Measurements from ENCODE around the gene CD99.

The CD99 gene

DNA sequence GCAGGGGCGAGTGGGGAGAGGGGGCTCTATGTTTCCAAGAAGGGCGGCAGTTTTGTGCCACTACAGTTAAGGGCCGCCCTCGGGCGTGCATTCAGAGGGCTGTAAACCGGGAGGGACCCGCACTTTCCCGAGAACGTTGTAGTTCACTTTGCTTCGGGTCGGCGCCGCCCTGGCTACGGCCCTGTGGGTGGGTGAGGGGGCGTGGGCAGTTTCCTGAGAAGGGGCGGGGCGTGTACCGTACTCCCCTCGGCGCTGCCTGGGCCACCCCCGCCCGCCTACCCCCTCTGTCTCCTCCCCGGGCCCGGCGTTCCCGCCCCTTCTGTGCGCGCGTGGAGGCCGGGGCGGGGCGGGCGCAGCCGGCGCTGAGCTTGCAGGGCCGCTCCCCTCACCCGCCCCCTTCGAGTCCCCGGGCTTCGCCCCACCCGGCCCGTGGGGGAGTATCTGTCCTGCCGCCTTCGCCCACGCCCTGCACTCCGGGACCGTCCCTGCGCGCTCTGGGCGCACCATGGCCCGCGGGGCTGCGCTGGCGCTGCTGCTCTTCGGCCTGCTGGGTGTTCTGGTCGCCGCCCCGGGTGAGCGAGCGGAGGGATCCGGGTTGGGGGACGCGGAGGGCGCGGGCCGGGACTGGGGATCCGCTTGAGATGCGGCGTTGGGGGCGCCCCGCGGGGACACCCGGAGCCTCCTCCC is at the start of gene CD99:
CD99 (plus strand) TSS at position 440 of the 687 bp plus-strand sequence; CDS start at position 506, 66 bp downstream.
- peak; percentile 74 to 86 for DNase-seq (ENCODE audit: low read depth in 1 of 2, low spot score in 1 of 2)

DNA sequence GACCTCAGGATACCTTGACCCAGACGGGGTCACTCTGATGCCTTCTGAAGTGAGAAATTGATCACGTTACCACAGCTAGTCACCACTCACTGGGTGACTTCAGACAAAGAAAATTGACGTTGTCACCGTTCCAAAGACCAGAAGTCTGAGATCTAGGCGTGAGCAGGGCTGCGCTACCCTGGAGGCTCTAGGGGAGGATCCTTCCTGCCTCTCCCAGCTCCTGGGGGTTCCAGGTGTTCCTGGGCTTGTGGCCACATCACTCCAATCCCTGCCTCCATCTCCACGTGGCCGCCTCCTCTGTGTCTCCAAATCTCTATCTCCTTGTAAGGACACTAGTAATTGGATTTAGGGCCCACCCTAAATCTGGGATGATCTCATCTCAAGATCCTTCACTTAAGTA is 48.9 kb upstream of the CD99 start:
- no peak for DNase-seq (ENCODE audit: low read depth in 1 of 2, low spot score in 1 of 2)

DNA sequence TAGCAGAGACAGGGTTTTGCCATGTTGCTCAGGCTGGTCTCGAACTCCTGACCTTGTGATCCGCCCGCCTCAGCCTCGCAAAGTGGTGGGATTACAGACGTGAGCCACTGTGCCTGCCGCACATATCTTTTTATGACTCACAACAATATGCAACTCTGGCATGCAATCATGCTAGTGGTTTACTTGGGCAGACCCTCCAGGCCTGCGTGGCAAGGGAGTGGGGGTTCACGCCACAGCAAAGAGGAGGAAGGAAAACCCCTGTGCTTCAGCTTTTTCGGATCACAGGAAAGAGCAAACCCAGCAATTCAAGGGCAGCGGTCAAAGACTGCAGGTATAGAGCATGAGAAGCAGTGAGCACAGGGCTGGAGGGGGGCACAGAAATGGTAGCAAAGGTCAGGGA is 48.3 kb upstream of the CD99 start:
- DNase-seq (ENCODE audit: low read depth in 1 of 2, low spot score in 1 of 2), result no peak

GRCh38 chrX:2643880-2644279 is 47.2 kb upstream of the CD99 start:
- DNase-seq (ENCODE audit: low read depth in 1 of 2, low spot score in 1 of 2), result no peak

DNA sequence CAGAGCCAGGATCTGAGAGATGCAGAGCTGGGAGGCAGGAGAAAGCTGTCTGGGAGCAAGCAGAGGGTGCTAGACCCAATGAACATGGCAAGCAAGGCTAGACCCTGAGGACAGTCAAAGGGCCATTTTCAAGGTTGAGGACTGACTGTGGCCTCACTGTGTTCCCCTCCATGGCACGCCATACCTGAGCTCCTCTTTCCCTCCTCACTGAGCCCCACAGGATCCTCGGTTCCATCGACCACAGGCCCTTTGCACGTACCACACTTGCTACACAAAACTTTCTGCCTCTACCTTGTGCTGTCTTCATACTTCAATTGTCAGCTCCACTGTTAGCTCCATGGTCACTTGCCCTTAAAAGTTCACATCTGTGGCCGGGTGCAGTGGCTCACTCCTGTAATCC is 45.5 kb upstream of the CD99 start:
- no peak for DNase-seq (ENCODE audit: low read depth in 1 of 2, low spot score in 1 of 2)

DNA sequence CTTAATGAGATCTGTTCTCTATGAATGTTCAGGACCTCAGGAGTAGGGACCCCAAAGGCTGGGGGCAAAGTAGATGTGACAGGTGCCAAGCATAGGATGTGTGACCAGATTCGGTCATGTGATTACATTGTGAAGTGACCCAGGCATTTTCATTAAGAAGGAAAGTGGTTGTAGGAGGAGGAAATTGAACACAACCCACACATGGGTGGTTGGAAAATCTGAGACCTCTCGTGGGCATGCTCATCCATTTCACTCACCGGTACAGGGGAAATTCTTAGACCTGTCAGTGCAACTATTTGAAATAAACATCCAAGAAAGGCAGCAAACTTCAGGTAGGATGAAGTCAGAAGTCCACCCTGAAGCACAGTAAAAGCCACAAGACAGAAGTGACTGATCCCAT is 43.5 kb upstream of the CD99 start:
- DNase-seq (ENCODE audit: low read depth in 1 of 2, low spot score in 1 of 2), result no peak

DNA sequence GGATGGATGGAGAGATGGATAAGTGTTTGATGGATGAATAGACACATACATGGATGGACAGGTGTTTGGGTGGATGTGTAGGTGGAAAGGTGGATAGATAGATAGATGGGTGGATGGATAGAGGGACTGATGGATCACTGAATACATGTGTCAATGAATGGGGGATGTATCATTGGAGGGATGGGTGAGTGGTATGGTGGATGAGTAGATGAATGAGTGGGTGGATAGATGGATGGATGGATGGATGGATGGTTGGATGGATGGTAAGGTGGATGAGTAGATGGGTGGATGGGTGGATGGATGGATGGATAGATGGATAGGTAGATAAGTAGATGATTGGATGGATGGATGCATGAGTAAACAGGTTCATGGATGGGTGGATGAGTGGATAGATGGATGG is 41.1 kb upstream of the CD99 start:
- DNase-seq (ENCODE audit: low read depth in 1 of 2, low spot score in 1 of 2), result no peak

GRCh38 chrX:2650865-2651264 is 40.2 kb upstream of the CD99 start:
- DNase-seq (ENCODE audit: low read depth in 1 of 2, low spot score in 1 of 2), result no peak

DNA sequence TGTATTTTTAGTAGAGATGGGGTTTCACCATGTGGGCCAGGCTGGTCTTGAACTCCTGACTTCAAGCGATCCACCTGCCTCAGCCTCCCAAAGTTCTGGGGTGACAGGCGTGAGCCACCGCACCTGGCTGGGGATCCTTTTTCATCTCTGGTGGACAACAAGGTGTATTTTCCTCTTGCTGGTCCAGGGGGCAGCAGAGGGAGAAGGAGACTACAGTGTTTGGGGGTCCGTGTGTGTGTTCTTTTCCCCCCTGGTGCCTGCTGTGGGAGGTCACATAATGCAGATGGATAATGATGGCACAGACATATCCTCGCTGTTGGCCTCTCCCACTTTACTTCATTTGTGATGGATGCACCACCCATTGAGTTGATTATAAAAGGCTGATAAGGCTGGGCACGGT is 39.0 kb upstream of the CD99 start:
- DNase-seq (ENCODE audit: low read depth in 1 of 2, low spot score in 1 of 2), result no peak

- DNase-seq (ENCODE audit: low read depth in 1 of 2, low spot score in 1 of 2), result no peak
Observed at GRCh38 chrX:2654436-2655340, 36.4 kb upstream of the CD99 start.

- no peak for DNase-seq (ENCODE audit: low read depth in 1 of 2, low spot score in 1 of 2)
Observed at GRCh38 chrX:2656257-2656836, 34.7 kb upstream of the CD99 start.

DNA sequence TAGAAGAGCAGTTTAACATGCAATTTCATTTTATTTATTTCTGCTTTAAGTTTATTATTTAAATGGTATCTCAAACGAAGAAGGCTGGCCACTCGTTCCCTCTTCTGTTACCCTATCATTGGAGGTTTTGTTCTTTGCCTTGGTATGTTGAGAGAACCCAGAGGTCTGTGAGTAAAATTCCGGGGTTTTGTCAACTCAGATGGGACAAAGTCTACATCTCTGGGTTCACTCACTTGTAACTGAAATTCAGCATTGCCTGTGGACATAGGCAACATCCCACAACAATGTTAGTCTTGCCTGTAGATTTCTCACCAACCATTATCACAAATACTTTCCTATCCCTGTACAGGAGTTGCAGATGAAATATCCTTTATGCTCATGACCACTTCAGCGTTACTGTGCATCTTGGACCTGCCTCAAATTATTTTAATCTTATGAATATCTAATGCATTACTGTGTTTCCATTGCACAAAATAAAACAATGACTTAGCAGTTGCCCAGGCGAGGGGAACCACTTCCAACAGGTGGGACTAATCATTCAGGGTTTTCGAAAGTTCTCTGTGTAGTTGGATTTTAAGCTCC is 33.5 kb upstream of the CD99 start:
- DNase-seq (ENCODE audit: low read depth in 1 of 2, low spot score in 1 of 2), result no peak

DNA sequence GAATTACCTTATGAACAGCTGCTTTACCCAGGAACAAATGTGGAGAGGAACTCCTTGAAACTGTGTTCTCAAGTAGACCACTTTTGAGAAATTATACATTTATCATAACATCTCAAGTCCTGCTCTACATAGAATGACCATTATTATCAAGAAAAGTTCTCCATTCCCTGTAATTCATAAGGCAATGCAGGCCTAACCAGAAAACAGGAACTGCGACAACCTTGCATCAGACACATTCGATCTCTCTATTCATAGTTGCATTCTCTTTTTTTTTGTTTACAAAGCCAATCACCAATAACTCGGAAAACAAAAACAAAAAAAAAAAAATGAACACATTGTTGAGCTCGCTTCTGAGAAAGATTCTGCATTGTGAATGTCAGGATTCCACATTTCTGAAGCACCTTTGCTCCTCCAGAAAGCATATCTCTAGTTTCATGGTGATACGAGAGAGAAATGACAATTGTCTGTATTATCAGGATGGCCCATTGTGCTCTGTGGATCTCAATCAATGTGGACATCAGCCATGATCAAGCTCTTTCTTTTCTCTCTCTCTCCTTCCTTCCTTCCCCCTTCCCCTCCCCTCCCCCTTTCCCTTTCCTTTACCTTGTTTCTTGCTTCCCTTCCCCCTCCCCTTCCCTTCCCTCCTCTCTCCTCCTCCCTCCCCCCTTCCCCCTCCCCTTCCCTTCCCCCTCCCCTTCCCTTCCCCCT is 32.4 kb upstream of the CD99 start:
- DNase-seq (ENCODE audit: low read depth in 1 of 2, low spot score in 1 of 2), result no peak

DNA sequence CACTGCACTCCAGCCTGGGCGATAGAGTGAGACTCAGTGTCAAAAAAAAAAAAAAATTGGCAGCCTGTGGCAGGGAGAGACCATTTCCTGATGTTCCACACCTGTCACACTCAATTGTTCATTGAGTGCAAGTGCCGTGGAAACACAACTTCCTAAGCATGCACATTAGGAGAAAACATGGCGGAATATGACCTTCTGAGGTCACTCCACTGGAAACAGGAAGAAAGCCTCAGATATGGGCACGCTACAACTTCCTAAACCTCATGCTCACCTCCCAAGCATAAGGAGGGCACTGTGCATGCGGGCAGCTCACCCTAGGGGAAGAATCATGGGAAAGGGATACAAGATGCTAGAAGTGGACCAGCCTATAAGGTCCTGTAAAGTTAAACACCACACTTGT is 28.5 kb upstream of the CD99 start:
- no peak for DNase-seq (ENCODE audit: low read depth in 1 of 2, low spot score in 1 of 2)

- DNase-seq (ENCODE audit: low read depth in 1 of 2, low spot score in 1 of 2), result no peak
Observed at GRCh38 chrX:2664502-2664901, 26.6 kb upstream of the CD99 start.

- no peak for DNase-seq (ENCODE audit: low read depth in 1 of 2, low spot score in 1 of 2)
Observed at GRCh38 chrX:2665387-2666304, 25.4 kb upstream of the CD99 start.

GRCh38 chrX:2666491-2666890 is 24.6 kb upstream of the CD99 start:
- DNase-seq (ENCODE audit: low read depth in 1 of 2, low spot score in 1 of 2), result no peak

GRCh38 chrX:2670978-2671377 is 20.1 kb upstream of the CD99 start:
- no peak for DNase-seq (ENCODE audit: low read depth in 1 of 2, low spot score in 1 of 2)

GRCh38 chrX:2672084-2672483 is 19.0 kb upstream of the CD99 start:
- DNase-seq (ENCODE audit: low read depth in 1 of 2, low spot score in 1 of 2), result no peak

DNA sequence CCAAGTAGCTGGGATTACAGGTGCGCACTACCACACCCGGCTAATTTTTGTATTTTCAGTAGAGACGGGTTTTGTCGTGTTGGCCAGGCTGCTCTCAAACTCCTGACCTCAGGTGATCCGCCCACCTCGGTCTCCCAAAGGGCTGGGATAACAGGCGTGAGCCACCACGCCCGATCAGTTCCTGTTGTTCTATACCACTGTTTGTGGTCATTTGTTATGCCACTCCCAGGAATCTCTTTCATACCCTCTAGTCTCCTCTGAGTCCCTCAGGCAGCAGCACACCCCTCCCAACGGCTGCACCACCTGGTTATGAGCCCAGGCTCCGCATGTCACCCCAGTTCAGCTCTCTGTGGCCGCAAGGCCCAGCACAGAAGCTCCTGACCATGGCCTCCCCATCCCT is 17.5 kb upstream of the CD99 start:
- no peak for DNase-seq (ENCODE audit: low read depth in 1 of 2, low spot score in 1 of 2)
